Activated T-helper 1 cell treated with anti-CD3 and anti-CD28 coated beads, Interleukin-12 subunit alpha, Interleukin-12 subunit beta, Interleukin-2, Interleukin-4 antibody, amounts not matched to agents 30 ng/mL and 10 ng/mL and 1 ng/mL, durations not matched to agents 14 hours and 24 hours and 36 hours (primary cell): ENCODE results near the gene ASCL5. TPM values are rescaled to one million over a fixed set of nuclear protein-coding genes. Genes with fewer than 3 reads are reported as not detected.

Source experiments
- DNase-seq: peaks from one replicate; pipeline ENCODE4 v3.0.0; 2021; ENCODE audit warnings: low spot score
- H3K27ac Mint-ChIP-seq: one replicate; pipeline ENCODE4 v1.8.0; 2021; ENCODE audit warnings: mild to moderate bottlenecking, mixed read lengths
- H3K27me3 Mint-ChIP-seq: one replicate; pipeline ENCODE4 v1.8.0; 2022; ENCODE audit warnings: mild to moderate bottlenecking, moderate library complexity, mixed read lengths; ENCODE audit not compliant: insufficient read depth
- H3K36me3 Mint-ChIP-seq: one replicate; pipeline ENCODE4 v1.8.0; 2021; ENCODE audit warnings: low read depth, mixed read lengths
- H3K4me1 Mint-ChIP-seq: one replicate; pipeline ENCODE4 v1.8.0; 2021; ENCODE audit warnings: low read depth, mixed read lengths
- H3K4me3 Mint-ChIP-seq: one replicate; pipeline ENCODE4 v1.8.0; 2021; ENCODE audit warnings: mild to moderate bottlenecking, moderate library complexity, mixed read lengths
- H3K9me3 Mint-ChIP-seq: one replicate; pipeline ENCODE4 v1.8.0; 2021; ENCODE audit warnings: mixed read lengths
- intact Hi-C: fragments of 100-400 bp; cut with micrococcal nuclease; formaldehyde crosslinking; loops from one replicate; pipeline ENCODE4 v1.15.1; 2024
- total RNA-seq: library from RNA; stranded (reverse); gene quantifications from 2 replicates; pipeline ENCODE4 v1.2.3, GENCODE V29; 2022

ASCL5 gene
- total RNA-seq, 1 donor from 2014 or later: not detected

- Mint-ChIP-seq H3K36me3 (no peaks in the 10 kb centered on the region), H3K27me3 (peaks cover 19% of the 10 kb centered on the region), H3K4me3 (no peak overlapping the region), H3K9me3 (no peaks in the 10 kb centered on the region), H3K4me1 (no peaks in the 10 kb centered on the region), H3K27ac (no peak overlapping the region)
- no peak for DNase-seq
- intact Hi-C loops: loop anchor here (5.0 kb wide), 1 partner anchor 1215 kb away; no protein-coding TSS in a partner anchor
These were observed 34.2 kb downstream of the ASCL5 start for GRCh38 chr1:201092738-201093137.

GRCh38 chr1:201091256-201091655 is 35.7 kb downstream of the ASCL5 start:
- no peak overlapping the region for H3K27ac Mint-ChIP-seq
- H3K27me3 Mint-ChIP-seq: peaks cover 16% of the 10 kb centered on the region
- DNase-seq: no peak
- no peaks in the 10 kb centered on the region for H3K36me3 Mint-ChIP-seq
- H3K4me3 Mint-ChIP-seq: no peak overlapping the region
- H3K4me1 Mint-ChIP-seq: no peaks in the 10 kb centered on the region
- H3K9me3 Mint-ChIP-seq: no peaks in the 10 kb centered on the region
- intact Hi-C loops: loop anchor here (5.0 kb wide), 1 partner anchor 1216 kb away; no protein-coding TSS in a partner anchor

- H3K27ac Mint-ChIP-seq: no peak overlapping the region
- H3K36me3 Mint-ChIP-seq: no peaks in the 10 kb centered on the region
- DNase-seq: no peak
- peaks cover 17% of the 10 kb centered on the region for H3K27me3 Mint-ChIP-seq
- intact Hi-C loops: loop anchor here (5.0 kb wide), 1 partner anchor 1217 kb away; no protein-coding TSS in a partner anchor
- H3K4me1 Mint-ChIP-seq: no peaks in the 10 kb centered on the region
- H3K4me3 Mint-ChIP-seq: no peak overlapping the region
- H3K9me3 Mint-ChIP-seq: no peaks in the 10 kb centered on the region
These were observed 36.4 kb downstream of the ASCL5 start for GRCh38 chr1:201090541-201090940.

GRCh38 chr1:201089596-201089995 is 37.4 kb downstream of the ASCL5 start:
- DNase-seq: no peak
- H3K36me3 Mint-ChIP-seq: no peaks in the 10 kb centered on the region
- H3K27me3 Mint-ChIP-seq: peaks cover 15% of the 10 kb centered on the region
- H3K4me1 Mint-ChIP-seq: no peaks in the 10 kb centered on the region
- intact Hi-C loops: no loop called here
- no peak overlapping the region for H3K4me3 Mint-ChIP-seq
- no peak overlapping the region for H3K27ac Mint-ChIP-seq
- H3K9me3 Mint-ChIP-seq: no peaks in the 10 kb centered on the region

- H3K27me3 Mint-ChIP-seq: peaks cover 17% of the 10 kb centered on the region
- H3K27ac Mint-ChIP-seq: no peak overlapping the region
- DNase-seq: no peak
- intact Hi-C loops: no loop called here
- H3K9me3 Mint-ChIP-seq: no peaks in the 10 kb centered on the region
- H3K36me3 Mint-ChIP-seq: no peaks in the 10 kb centered on the region
- no peak overlapping the region for H3K4me3 Mint-ChIP-seq
- no peaks in the 10 kb centered on the region for H3K4me1 Mint-ChIP-seq
These were observed 38.0 kb downstream of the ASCL5 start for GRCh38 chr1:201088901-201089525.

- no peak for DNase-seq
- H3K4me1 Mint-ChIP-seq: no peaks in the 10 kb centered on the region
- no peak overlapping the region for H3K27ac Mint-ChIP-seq
- H3K36me3 Mint-ChIP-seq: no peaks in the 10 kb centered on the region
- intact Hi-C loops: no loop called here
- H3K9me3 Mint-ChIP-seq: no peaks in the 10 kb centered on the region
- H3K4me3 Mint-ChIP-seq: no peak overlapping the region
- peaks cover 17% of the 10 kb centered on the region for H3K27me3 Mint-ChIP-seq
These were observed 38.6 kb downstream of the ASCL5 start for GRCh38 chr1:201088395-201088794.

GRCh38 chr1:201085902-201086735 is 40.9 kb downstream of the ASCL5 start:
- no peak overlapping the region for H3K4me3 Mint-ChIP-seq
- intact Hi-C loops: loop anchor here (1.0 kb wide), 2 partner anchors 28 to 33 kb away; no protein-coding TSS in a partner anchor
- H3K9me3 Mint-ChIP-seq: no peaks in the 10 kb centered on the region
- H3K36me3 Mint-ChIP-seq: no peaks in the 10 kb centered on the region
- H3K4me1 Mint-ChIP-seq: no peaks in the 10 kb centered on the region
- no peak overlapping the region for H3K27ac Mint-ChIP-seq
- H3K27me3 Mint-ChIP-seq: peaks cover 12% of the 10 kb centered on the region
- no peak for DNase-seq

GRCh38 chr1:201084295-201084694 is 42.7 kb downstream of the ASCL5 start:
- DNase-seq: no peak
- H3K27me3 Mint-ChIP-seq: peaks cover 14% of the 10 kb centered on the region
- H3K27ac Mint-ChIP-seq: no peak overlapping the region
- no peaks in the 10 kb centered on the region for H3K9me3 Mint-ChIP-seq
- H3K4me1 Mint-ChIP-seq: no peaks in the 10 kb centered on the region
- intact Hi-C loops: no loop called here
- no peaks in the 10 kb centered on the region for H3K36me3 Mint-ChIP-seq
- no peak overlapping the region for H3K4me3 Mint-ChIP-seq

GRCh38 chr1:201083741-201084140 is 43.2 kb downstream of the ASCL5 start:
- no peak overlapping the region for H3K27ac Mint-ChIP-seq
- H3K9me3 Mint-ChIP-seq: no peaks in the 10 kb centered on the region
- peaks cover 14% of the 10 kb centered on the region for H3K27me3 Mint-ChIP-seq
- DNase-seq: no peak
- no peaks in the 10 kb centered on the region for H3K4me1 Mint-ChIP-seq
- H3K4me3 Mint-ChIP-seq: no peak overlapping the region
- intact Hi-C loops: no loop called here
- H3K36me3 Mint-ChIP-seq: no peaks in the 10 kb centered on the region

- H3K36me3 Mint-ChIP-seq: no peaks in the 10 kb centered on the region
- H3K4me3 Mint-ChIP-seq: no peak overlapping the region
- H3K4me1 Mint-ChIP-seq: no peaks in the 10 kb centered on the region
- no peak for DNase-seq
- no peak overlapping the region for H3K27ac Mint-ChIP-seq
- H3K9me3 Mint-ChIP-seq: no peaks in the 10 kb centered on the region
- intact Hi-C loops: no loop called here
- peaks cover 14% of the 10 kb centered on the region for H3K27me3 Mint-ChIP-seq
These were observed 46.8 kb downstream of the ASCL5 start for GRCh38 chr1:201080135-201080534.

- no peak overlapping the region for H3K27ac Mint-ChIP-seq
- H3K36me3 Mint-ChIP-seq: no peaks in the 10 kb centered on the region
- H3K4me3 Mint-ChIP-seq: no peak overlapping the region
- H3K27me3 Mint-ChIP-seq: peaks cover 12% of the 10 kb centered on the region
- DNase-seq: no peak
- H3K4me1 Mint-ChIP-seq: no peaks in the 10 kb centered on the region
- intact Hi-C loops: no loop called here
- no peaks in the 10 kb centered on the region for H3K9me3 Mint-ChIP-seq
These were observed 49.2 kb downstream of the ASCL5 start for GRCh38 chr1:201077736-201078135.

- no peaks in the 10 kb centered on the region for H3K4me1 Mint-ChIP-seq
- no peaks in the 10 kb centered on the region for H3K36me3 Mint-ChIP-seq
- no peak overlapping the region for H3K27ac Mint-ChIP-seq
- DNase-seq: no peak
- intact Hi-C loops: no loop called here
- H3K9me3 Mint-ChIP-seq: no peaks in the 10 kb centered on the region
- peaks cover 18% of the 10 kb centered on the region for H3K27me3 Mint-ChIP-seq
- H3K4me3 Mint-ChIP-seq: no peak overlapping the region
These were observed 49.9 kb downstream of the ASCL5 start for GRCh38 chr1:201077116-201077515.

- no peak overlapping the region for H3K4me3 Mint-ChIP-seq
These were observed 50.9 kb downstream of the ASCL5 start for GRCh38 chr1:201076092-201076491.

More at GRCh38 chr1:201076092-201076491, 50.9 kb downstream of the ASCL5 start:
- H3K27me3 Mint-ChIP-seq: peaks cover 17% of the 10 kb centered on the region
- no peaks in the 10 kb centered on the region for H3K36me3 Mint-ChIP-seq
- H3K9me3 Mint-ChIP-seq: no peaks in the 10 kb centered on the region
- H3K4me1 Mint-ChIP-seq: no peaks in the 10 kb centered on the region
- intact Hi-C loops: no loop called here
- no peak overlapping the region for H3K27ac Mint-ChIP-seq
- DNase-seq: no peak
